ENCODE measurements around the gene SLC47A2. TPM values are rescaled to one million over a fixed set of nuclear protein-coding genes. Genes with fewer than 3 reads are reported as not detected.

The SLC47A2 gene
- total RNA-seq, 1 experiment from 2014 or later, result not detected

DNA sequence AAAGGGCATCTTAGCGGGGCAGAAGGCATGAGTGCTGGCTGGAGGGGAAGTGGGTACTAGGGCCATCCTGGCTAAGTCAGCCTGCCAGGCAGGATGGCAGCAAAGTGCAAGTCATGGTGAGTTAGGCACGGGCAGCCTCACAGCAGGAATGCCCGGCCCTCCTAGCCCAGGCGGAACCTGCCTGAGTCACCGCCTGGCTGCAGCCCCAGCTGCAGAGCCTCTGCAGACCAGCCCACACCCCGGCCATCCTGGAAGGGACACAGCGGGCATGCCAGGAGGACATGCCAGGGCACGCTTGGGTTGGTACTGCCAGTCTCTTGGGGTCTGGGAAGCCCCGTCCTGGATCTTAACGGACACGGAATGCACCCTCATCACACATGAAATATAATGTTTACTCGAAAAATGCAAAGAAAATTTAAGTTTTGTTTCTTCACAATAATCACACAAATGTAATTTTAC is 36.7 kb upstream of the SLC47A2 start:
- Histone ChIP-seq H3K27me3 (peaks cover 39% of the 10 kb centered on the region), H3K9me3 (replicated peaks) (no peaks in the 10 kb centered on the region), H3K27ac (no peak overlapping the region), H3K4me3 (no peak overlapping the region), H3K36me3 (no peaks in the 10 kb centered on the region), H3K4me1 (no peaks in the 10 kb centered on the region)
- DNase-seq, result no peak

DNA sequence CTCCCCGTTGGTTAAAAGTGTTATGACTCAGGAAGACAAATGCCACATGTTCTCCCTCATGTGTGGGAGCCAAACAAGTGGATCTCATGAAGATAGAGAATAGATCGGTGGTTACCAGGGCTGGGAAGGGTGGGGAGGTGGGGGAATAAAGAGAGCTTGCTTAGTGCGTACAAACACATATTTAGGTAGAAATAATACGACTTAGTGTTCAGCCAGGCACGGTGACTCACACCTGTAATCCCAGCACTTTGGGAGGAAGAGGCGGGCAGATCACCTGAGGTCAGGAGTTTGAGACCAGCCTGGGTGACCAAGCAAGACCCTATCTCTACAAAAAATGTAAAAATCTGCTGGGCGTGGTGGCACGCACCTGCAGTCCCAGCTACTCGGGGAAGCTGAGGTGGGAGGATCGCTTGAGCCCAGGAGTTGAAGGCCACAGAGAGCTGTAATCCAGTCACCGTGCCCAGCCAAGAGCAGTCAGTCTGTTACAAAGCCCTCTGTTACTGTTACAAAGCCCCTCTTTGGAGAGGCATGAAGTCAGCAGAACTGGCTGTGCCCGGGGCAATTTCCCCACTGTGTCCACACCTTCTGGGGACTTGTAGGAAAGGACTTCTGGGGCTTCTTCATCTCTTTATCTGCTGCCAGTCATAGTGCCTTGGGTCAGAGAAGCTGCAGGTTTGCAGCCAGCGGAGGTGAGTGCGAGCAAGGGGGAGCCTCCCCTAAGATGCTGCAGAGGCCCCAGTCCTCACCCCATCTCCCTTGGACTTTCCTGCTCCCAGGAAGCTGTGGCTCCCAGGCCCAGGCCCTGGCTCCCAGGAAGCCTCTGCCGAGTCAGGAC is 36.0 kb upstream of the SLC47A2 start:
- Histone ChIP-seq H3K4me1 (no peaks in the 10 kb centered on the region), H3K27ac (no peak overlapping the region), H3K36me3 (no peaks in the 10 kb centered on the region), H3K27me3 (peaks cover 41% of the 10 kb centered on the region), H3K4me3 (no peak overlapping the region), H3K9me3 (replicated peaks) (no peaks in the 10 kb centered on the region)
- DNase-seq, result no peak

DNA sequence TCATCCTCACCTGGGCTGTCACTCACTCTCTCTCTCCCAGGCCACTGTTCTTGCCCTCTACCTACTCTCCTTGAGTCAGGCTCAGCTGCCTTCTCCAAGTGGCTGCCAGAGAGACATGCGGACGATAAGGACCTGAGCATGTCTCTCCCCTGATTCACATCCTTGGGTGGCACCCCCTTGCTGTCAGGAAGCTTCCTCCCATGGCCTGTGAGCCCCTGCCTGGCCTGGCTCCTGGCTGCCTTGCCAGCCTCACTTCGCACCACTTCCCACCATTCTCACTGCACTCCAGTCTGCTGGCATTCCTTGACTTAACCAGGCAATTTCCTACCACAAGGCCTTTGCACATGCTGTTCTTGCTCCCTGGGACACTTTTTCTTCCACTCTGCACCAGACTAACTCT is 34.5 kb upstream of the SLC47A2 start:
- Histone ChIP-seq H3K36me3 (no peaks in the 10 kb centered on the region), H3K27ac (no peak overlapping the region), H3K9me3 (replicated peaks) (no peaks in the 10 kb centered on the region), H3K27me3 (peaks cover 45% of the 10 kb centered on the region), H3K4me1 (no peaks in the 10 kb centered on the region), H3K4me3 (no peak overlapping the region)
- DNase-seq, result no peak

DNA sequence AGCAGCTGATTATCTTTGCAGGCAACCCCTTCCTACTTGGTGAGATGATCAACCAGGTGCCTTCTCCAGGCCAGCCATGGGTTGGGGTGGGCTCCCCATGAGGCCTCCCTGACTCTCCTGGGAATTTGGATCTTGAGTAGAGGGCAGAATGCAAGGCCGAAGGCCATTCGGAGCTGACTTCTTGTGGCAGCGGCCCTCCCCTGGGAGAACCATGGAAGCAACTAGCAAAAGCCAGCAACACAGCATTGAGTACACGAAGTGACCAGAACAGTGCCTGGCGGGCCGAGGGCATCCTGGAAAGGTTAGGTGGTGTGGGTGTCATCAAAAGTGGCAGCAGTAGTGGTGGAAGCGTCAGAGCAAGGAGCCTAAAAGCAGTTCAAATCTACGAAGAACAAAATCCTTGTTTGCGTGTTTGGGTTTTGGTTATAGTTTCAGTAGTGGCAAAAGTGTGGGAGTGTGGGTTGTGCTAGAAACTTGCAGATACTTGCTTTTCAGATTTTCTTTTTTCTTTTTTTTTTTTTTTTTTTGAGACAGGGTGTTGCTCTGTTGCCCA is 33.7 kb upstream of the SLC47A2 start:
- Histone ChIP-seq H3K27me3 (peaks cover 49% of the 10 kb centered on the region), H3K27ac (no peak overlapping the region), H3K4me3 (no peak overlapping the region), H3K4me1 (no peaks in the 10 kb centered on the region), H3K9me3 (replicated peaks) (no peaks in the 10 kb centered on the region), H3K36me3 (no peaks in the 10 kb centered on the region)
- no peak for DNase-seq

DNA sequence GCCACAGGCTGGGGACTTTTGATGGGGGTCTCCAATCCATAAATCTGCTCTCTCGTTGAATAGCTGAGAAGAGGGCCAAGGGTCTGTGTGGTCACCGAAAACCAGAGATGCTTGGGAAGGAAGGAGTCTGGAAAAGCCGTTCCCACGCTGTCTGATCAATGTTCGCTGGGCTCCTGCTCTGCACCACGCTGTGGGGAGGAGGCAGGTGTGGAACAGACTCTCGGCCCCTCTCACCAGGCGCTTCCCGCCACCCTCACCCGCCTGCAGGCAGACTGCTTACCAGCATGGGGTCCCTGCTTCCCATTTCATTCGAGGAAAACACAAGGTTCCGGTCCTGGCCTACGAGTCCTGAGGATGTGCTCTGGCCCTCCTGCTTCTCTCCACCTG is 32.4 kb upstream of the SLC47A2 start:
- H3K4me1 ChIP-seq, result no peaks in the 10 kb centered on the region
- no peak for DNase-seq
- H3K4me3 ChIP-seq, result no peak overlapping the region
- no peaks in the 10 kb centered on the region for H3K36me3 ChIP-seq
- no peaks in the 10 kb centered on the region for H3K9me3 ChIP-seq (replicated peaks)
- H3K27me3 ChIP-seq, result peaks cover 45% of the 10 kb centered on the region
- H3K27ac ChIP-seq, result no peak overlapping the region

DNA sequence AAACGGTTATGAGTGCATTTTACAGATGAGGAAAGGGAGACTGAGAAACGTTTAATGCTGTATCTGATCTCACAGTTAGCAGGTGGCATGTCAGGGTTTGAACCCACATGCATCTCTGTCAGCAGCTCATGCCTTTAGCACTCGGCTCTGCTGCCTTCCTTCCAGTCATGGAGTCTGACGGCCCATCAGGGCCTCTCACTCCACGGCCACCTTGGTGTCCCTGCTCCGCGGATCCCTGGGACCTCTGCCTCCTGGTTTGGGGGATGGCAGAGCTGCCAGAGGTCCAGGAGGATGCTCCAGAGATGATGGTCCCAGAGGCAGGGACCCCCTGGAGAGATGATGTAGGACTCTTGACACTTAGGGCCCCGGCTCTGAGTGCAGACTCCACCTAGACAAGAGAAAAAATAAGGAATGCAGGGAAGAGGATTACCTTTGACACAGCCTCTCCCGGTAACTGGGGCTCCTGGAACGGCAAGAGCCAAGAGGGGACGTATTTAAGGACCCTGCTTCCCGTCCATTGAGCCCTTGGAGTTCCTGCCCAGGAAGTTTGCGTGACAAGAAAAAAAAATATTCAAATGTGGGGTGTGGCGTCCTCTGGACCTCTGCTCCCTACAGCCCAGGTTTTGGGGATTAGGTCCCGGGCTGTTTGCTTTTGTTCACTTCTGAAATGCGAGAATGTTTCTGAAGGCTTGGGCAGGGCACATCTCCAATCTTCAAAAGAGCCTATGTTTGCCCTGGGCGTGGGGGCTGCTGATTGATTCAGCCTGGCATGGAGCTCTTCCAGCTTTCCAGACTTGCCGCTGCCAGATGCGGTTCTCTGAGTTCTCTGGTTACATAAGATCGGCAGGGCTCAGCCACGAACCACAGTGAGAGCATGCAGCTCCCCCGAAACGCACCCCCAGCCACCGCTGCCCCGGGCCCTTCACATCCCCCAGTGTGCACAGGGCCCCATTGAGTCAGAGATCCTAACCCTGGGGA is 31.7 kb upstream of the SLC47A2 start, which contains the start of gene ALDH3A1:
Gene ALDH3A1 (minus strand): TSS at position 470 of the 978 bp plus-strand sequence. CDS start 3,169 bp downstream, outside the sequence.
- Histone ChIP-seq H3K36me3 (no peaks in the 10 kb centered on the region), H3K4me3 (no peak within 1 kb of the TSS), H3K4me1 (no peaks in the 10 kb centered on the region), H3K27me3 (peaks cover 40% of the 10 kb centered on the region), H3K9me3 (replicated peaks) (no peaks in the 10 kb centered on the region), H3K27ac (no peak within 1 kb of the TSS)
- peak in 1 of 2 experiments; percentile 37 for DNase-seq

DNA sequence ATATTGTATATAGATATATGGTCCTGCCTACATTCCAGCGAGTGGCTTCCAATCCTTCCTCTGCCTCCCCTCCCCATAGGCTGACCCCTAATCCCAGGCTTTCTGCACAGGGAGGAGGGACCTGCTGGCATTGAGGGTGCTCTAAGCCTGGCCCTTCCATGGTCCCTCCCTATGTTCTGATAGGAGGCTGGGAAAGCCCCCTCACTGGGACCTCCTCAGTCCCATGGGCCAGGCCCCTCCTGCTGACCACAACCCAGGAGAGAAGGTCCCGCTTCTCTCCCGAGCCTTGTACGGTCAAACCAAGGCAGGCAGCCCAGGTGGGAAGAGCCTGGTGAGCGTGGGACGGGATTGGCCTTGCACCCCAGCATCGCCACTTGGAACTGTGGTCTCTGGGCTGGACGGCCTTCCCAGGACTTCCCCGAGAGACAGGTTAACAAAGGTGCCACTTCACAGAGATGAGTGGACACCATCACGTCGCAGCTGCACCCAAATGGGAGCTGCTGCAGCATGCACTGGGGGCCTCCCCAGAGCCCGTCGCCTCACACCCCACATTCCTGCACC is 30.9 kb upstream of the SLC47A2 start:
- peaks cover 38% of the 10 kb centered on the region for H3K27me3 ChIP-seq
- H3K27ac ChIP-seq, result no peak overlapping the region
- H3K4me3 ChIP-seq, result no peak overlapping the region
- H3K36me3 ChIP-seq, result no peaks in the 10 kb centered on the region
- no peaks in the 10 kb centered on the region for H3K9me3 ChIP-seq (replicated peaks)
- no peaks in the 10 kb centered on the region for H3K4me1 ChIP-seq
- no peak for DNase-seq

DNA sequence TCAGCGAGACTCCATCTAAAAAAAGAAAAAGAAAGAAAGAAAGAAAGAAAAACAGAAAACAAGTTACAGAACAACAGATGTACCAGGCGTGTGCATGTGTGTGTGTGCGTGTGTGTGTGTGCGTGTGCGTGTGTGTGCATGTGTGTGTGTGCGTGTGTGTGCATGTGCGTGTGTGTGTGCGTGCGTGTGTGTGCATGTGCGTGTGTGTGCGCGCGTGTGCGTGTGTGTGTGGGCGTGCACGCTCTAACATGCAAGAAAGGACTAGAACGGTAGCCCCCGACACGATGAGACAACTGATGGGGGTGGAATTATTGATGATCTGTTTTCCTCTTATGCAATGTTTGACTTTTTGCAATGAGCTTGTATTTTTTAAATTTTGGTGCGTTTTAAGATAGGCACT is 30.1 kb upstream of the SLC47A2 start:
- no peak overlapping the region for H3K4me3 ChIP-seq
- no peak overlapping the region for H3K27ac ChIP-seq
- H3K36me3 ChIP-seq, result no peaks in the 10 kb centered on the region
- H3K4me1 ChIP-seq, result no peaks in the 10 kb centered on the region
- peaks cover 38% of the 10 kb centered on the region for H3K27me3 ChIP-seq
- no peak for DNase-seq
- H3K9me3 ChIP-seq (replicated peaks), result no peaks in the 10 kb centered on the region

DNA sequence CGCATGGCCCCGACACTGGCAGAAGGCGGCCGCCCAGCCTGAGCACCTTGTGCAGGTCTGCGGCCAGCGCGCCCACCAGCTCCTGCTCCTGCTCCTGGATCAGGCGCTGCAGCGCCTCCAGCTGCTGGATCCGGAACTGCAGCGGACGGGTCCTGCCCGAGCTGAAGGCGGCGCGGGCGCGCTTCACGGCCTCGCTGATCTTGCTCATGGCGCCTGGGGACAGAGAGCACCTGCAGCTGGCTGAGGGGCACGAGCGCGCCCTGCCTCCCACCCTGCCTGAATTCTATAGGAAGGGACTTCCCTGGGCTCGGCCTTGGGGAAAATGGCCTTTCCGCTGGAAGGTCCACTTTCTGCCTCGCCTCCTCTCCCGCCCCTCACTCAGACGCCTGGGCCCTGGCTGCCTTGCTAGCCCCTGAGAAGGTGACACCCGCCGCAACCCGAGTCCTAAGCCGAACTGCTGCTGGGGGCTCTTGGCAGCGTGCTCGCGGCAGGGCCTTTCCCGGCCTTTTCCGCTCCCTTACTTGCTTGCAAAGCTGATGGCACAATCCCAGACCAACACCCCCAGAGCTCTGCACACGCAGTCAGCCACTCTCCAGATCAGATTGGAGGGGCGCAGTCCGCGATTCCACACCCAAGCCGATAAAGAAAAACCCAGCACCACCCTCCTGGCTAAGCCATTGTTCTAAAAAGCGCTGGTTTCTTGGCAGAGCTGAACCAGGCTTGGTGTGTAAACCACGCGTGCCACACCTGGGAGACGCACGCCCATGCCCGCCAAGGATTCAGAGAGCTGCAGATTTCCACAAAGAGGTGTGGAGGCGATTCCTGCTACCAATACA is 28.8 kb upstream of the SLC47A2 start:
- Histone ChIP-seq H3K4me3 (no peak overlapping the region), H3K9me3 (replicated peaks) (no peaks in the 10 kb centered on the region), H3K36me3 (no peaks in the 10 kb centered on the region), H3K27me3 (peaks cover 37% of the 10 kb centered on the region), H3K27ac (no peak overlapping the region), H3K4me1 (no peaks in the 10 kb centered on the region)
- peak; percentile 51 to 56 for DNase-seq

DNA sequence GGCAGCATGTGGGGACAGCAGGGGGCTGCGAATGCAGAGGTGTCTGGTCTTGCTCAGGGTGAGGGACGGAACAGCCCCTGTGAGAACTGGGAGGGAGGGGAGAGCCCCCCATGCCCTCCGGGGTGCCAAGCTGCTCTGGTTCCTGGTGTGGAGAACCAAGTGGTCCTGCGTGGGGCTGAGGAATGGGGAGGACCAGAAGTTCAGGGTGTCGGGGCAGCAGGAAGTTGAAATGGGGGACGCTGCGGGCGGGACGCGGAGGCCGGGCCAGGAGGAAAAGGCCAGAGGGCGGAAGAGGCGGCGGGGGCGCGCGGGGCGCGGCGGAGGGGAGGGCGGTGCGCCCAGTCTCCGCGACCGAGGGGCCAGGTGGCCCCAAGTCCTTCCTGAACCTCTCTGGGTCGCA is 28.1 kb upstream of the SLC47A2 start:
- Histone ChIP-seq H3K4me1 (no peaks in the 10 kb centered on the region), H3K4me3 (no peak overlapping the region), H3K9me3 (replicated peaks) (no peaks in the 10 kb centered on the region), H3K27ac (no peak overlapping the region), H3K27me3 (peaks cover 32% of the 10 kb centered on the region), H3K36me3 (no peaks in the 10 kb centered on the region)
- DNase-seq, result no peak

DNA sequence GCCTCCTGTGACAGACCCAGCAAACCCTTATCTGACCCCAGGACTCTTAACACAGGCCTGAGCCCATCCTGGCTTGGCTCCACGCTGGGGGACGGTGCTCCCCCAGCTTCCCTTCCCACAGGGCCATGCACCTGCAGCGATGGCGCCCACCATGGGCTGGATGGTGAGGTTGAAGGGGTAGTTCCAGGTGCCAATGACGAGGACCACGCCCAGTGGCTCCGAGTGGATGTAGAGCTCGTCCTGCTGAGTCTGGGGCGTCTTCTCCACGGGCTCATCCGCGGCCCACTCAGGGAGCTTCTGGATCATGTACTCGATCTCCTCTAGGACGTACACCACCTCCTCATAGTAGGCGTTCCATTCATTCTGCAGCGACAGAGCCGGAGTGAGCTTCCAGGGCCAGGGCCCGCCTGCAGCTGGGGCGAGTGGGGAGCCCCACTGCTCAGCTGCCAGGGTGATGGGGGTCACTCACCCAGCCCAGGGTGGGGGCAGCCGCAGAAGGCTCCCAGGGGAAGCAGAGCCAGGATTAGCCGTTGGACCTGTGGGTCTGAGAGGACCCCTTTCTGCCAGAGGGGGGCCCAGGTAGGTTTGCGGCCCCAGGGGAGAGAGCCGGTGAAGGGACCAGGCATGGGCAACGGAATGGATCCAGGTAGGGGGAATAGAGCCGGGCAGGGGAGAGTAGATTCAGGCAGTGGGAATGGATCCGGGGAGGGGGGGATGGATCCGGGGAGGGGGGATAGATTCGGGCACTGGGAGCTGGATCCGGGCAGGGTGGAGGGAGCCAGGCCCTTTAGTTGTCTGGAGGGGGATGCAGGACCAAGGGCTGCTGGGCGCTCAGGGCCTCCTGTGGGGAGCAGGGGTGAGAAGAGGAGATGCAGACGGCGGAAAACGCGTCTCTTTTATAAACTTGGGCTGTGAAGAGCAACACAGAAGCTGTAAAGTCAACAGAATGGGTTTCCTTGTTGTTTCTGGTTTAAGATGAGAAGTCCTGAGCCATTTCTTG is 27.0 kb upstream of the SLC47A2 start:
- no peak for DNase-seq
- peaks cover 23% of the 10 kb centered on the region for H3K27me3 ChIP-seq
- H3K27ac ChIP-seq, result no peak overlapping the region
- H3K36me3 ChIP-seq, result no peaks in the 10 kb centered on the region
- no peaks in the 10 kb centered on the region for H3K4me1 ChIP-seq
- no peaks in the 10 kb centered on the region for H3K9me3 ChIP-seq (replicated peaks)
- H3K4me3 ChIP-seq, result no peak overlapping the region

DNA sequence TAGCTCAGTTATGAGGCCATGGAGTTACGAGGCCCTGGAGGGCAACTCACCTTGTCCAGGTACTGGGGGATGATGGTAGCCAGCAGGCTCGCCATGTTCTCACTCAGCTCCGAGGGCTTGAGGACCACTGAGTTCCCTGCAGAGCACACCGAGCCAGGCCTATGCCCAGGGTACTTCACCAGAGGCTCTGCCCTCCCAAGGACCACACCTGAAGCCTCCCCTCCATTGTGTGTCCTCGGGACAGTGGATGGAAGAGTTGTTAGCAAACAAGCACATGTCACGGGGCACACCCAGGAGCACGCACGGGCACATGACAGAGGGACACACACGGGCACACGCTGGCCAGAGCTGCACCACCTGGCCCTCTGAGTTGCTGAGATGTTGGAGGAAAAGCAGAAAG is 26.1 kb upstream of the SLC47A2 start:
- no peaks in the 10 kb centered on the region for H3K9me3 ChIP-seq (replicated peaks)
- peaks cover 18% of the 10 kb centered on the region for H3K27me3 ChIP-seq
- DNase-seq, result no peak
- no peak overlapping the region for H3K27ac ChIP-seq
- H3K36me3 ChIP-seq, result no peaks in the 10 kb centered on the region
- no peak overlapping the region for H3K4me3 ChIP-seq
- H3K4me1 ChIP-seq, result no peaks in the 10 kb centered on the region
